WI38 (cell line): ENCODE measurements around the gene HS3ST3A1.

Source experiments
- H3K4me3 ChIP-seq: 2 replicates; pipeline ENCODE4 v1.5.1; 2011; ENCODE audit warnings: low read depth, mild to moderate bottlenecking, control low read depth, low read length
- CTCF ChIP-seq: IDR thresholded peaks from 2 replicates; pipeline ENCODE4 v1.5.1; 2012; ENCODE audit warnings: low read depth, mild to moderate bottlenecking, control low read depth, low read length

The HS3ST3A1 gene

GRCh38 chr17:13462146-13462545 is 139.6 kb downstream of the HS3ST3A1 start:
- TF ChIP-seq CTCF = no peak

DNA sequence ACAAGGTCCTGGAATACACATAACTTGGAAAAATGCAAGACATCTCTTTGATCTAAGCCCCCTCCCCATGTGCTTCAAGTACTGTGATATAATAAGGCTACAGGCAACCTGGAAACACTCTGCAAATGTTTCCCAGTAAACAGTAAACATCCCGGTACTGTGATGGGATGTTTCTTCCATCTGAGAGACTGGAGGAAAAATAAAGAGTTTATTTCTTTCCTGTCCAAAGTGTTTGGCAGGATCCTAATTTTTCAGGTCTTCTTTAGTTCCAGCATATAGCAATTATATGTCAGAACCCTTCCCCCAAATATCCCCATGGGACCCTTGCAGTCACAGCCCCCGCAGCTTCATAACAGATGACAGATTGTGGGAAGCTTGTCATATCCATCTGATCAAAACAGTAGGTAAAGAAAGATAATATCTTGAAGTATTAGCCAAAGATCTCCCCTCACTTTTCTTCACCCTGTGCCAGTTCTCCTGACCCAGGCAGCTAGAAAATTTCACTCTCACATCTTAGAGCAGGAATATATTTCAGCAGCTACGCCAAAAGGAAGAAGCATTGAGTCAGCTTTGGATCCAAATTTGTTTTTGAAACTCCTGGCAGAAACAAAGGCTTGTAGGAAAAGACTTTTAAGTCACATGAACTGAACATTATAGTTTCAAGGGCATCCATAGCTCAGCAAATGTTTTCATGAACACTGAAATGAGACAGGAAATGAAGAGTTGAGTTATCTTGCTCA is 141.3 kb downstream of the HS3ST3A1 start:
- H3K4me3 ChIP-seq = no peak overlapping the region
- TF ChIP-seq CTCF = no peak

More at GRCh38 chr17:13462146-13462545, 139.6 kb downstream of the HS3ST3A1 start:
- no peak overlapping the region for H3K4me3 ChIP-seq

DNA sequence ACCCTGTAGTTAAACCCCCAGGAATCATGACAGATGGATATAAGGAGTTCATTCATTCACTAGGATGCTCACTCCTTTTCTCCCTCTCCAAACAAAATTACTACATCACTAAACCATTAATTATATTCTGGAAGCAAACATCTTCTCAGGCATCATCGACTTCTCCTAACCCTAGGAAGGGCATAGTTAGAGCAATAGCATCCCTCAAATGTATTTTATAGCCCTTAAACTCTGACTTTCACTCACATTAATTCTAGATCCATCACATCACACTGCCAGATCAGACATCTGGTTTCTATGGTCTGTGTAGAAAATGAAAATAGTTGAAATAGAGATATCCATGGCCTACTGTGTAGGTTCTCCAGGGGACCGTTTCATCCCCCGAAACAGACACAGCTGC is 143.9 kb downstream of the HS3ST3A1 start:
- TF ChIP-seq CTCF = no peak
- H3K4me3 ChIP-seq = no peak overlapping the region
